Right cardiac atrium (tissue), 5 donors: ENCODE data around the gene TTC7B. TPM values are rescaled to one million over a fixed set of nuclear protein-coding genes. Genes with fewer than 3 reads are reported as not detected.

Source experiments
- ATAC-seq, 2 donors: fragments of 200-7000 bp; cut with Tn5 transposase; one replicate each; pipeline versions ENCODE4 v1.8.0 to v1.9.1; 2020; ENCODE audit warnings: moderate library complexity in 2 of 2, mild to moderate bottlenecking in 1 of 2
- DNase-seq, 3 donors: peaks; one replicate each; pipeline ENCODE4 v3.0.0-alpha.2; 2020
- H3K27ac ChIP-seq: one replicate; pipeline ENCODE4 v1.5.1; 2013; ENCODE audit warnings: mild to moderate bottlenecking, low read length, control low read depth, moderate library complexity
- H3K27me3 ChIP-seq: one replicate; pipeline ENCODE4 v1.6.1; 2013; ENCODE audit not compliant: control insufficient read depth, insufficient read depth
- H3K4me1 ChIP-seq: one replicate; pipeline ENCODE4 v1.6.1; 2013; ENCODE audit warnings: low read length; ENCODE audit not compliant: control insufficient read depth, insufficient read depth
- H3K4me3 ChIP-seq: one replicate; pipeline ENCODE4 v1.5.1; 2013; ENCODE audit warnings: low read length, control low read depth
- H3K9me3 ChIP-seq: one replicate; pipeline ENCODE4 v1.6.1; 2013; ENCODE audit warnings: low read length; ENCODE audit not compliant: control insufficient read depth
- WGBS: extraction: QIAGEN DNeasy Blood & Tissue Kit; methylation state at CpG from one replicate; pipeline ENCODE4 v1.1.7; 2013; 5-methylcytosine and 5-hydroxymethylcytosine counted together
- intact Hi-C, 4 donors: fragments of 100-400 bp; cut with DNase I; formaldehyde crosslinking; loops; one replicate each; pipeline versions ENCODE4 v1.11.0 to v1.14.0; 2022 to 2023
- polyA plus RNA-seq: library from polyadenylated mRNA; stranded (reverse); fragments of 200-250 nt; gene quantifications from one replicate; pipeline ENCODE4 v1.2.3, GENCODE V29; 2013
- total RNA-seq, 4 donors: library from RNA; stranded (reverse); fragmentation: NEBNext Ultra II Directional; extraction: Animal tissue kit (Norgen Biotek cat#: 25700); gene quantifications; one replicate each; pipeline ENCODE4 v1.2.1, GENCODE V29; 2021
- donor health status: healthy with polysubstance abuse.
- donor health status: DM: no; HTN: yes; CAD: no.
- donor health status: DM: no; HTN: no; CAD: no.
- donor health status: DM: no; HTN: yes; CAD: no; lungs with severe emphysema.
- donor health status: DM: yes; HTN: yes; CAD: no.

TTC7B gene
- total and polyA plus RNA-seq, 5 donors: 38.1 to 88.7 (median 82.8) TPM

DNA sequence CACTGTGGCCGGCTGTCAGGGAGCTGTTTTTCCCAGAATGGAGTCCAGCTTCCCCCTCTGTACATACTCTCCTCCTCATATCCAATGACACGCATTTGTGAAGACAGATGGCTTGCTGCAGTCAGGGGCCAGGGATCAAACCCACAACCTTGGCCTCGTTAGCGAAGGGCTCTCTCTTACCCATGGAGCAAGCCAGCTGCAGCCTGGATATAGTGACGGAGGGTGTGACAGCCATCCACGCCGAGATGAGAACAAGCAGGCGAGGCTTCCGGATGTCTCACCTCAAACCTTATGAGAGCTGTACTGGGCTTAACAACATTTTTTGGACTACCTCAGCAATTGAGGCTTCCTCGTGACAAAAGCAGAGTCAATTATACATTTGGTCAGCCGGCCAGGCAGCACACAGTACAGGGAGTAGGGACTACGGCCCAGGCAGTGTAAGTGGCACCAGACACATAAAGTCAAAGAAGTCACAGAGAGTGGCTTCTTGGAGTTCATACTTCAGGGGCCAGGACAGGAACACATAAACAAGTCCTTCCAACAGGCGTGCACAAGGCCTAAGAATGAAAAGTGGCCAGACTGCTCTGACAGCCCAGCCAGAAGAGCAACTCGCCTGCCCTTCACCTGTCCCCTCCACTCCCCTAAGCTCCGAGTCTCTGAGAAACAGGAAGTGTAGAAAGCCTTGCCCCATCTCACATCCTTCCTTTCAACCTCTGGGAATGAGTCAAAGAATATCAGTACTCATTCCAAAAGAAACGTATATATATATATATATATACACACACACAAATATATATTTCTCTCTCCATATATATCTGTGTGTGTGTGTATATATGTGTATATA, 115.1 kb downstream of the TTC7B start:
- intact Hi-C loops: no loop called here
- WGBS: 66% methylated on average over 16 of the region's 16 CpGs
- peak in 1 of 2 donors; percentile 2 for ATAC-seq

DNA sequence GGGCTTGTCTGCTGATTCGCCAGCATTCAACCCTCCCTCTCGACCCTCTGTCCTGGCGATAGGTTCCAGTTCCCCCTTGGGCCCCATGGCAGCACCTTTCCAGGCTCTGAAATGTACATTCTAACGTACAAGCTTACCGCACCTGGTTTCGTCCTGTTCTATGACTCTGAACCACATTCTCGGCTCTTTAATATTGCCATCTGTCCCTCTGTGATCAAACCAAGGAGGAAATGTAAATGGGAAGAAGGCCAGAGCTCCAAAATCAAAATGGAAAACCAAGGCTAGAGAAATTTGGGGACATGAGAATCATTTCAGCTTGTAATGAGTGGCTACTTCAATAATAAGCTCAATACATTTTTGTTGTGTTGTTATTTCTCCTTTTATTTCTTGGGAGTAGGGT, 117.2 kb downstream of the TTC7B start:
- H3K27ac ChIP-seq: peak overlapping the region; percentile 84
- intact Hi-C loops: loop anchor here in 3 of 4 donors (5.0 to 10.0 kb wide), 3 partner anchors 294 to 397 kb away; no protein-coding TSS in a partner anchor
- H3K4me1 ChIP-seq: peaks cover 7% of the 10 kb centered on the region
- 70% methylated on average over 7 of the region's 7 CpGs for WGBS
- ATAC-seq: no peak
- H3K4me3 ChIP-seq: no peak overlapping the region
- no peak for DNase-seq
- no peaks in the 10 kb centered on the region for H3K27me3 ChIP-seq
- H3K9me3 ChIP-seq: no peaks in the 10 kb centered on the region

More for the DNA sequence above, 115.1 kb downstream of the TTC7B start:
- no peak overlapping the region for H3K4me3 ChIP-seq
- no peaks in the 10 kb centered on the region for H3K27me3 ChIP-seq
- peak overlapping the region; percentile 19 for H3K27ac ChIP-seq
- H3K9me3 ChIP-seq: no peaks in the 10 kb centered on the region
- no peak for DNase-seq
- H3K4me1 ChIP-seq: peaks cover 7% of the 10 kb centered on the region

GRCh38 chr14:90698379-90698869, 117.8 kb downstream of the TTC7B start:
- H3K4me3 ChIP-seq: no peak overlapping the region
- no peaks in the 10 kb centered on the region for H3K27me3 ChIP-seq
- ATAC-seq (peak; percentile 71 to 77), DNase-seq (peak; percentile 81 to 90 (median 88))
- no peaks in the 10 kb centered on the region for H3K9me3 ChIP-seq
- H3K27ac ChIP-seq: peak overlapping the region; percentile 84
- intact Hi-C loops: loop anchor here in 3 of 4 donors (5.0 to 10.0 kb wide), 3 partner anchors 294 to 396 kb away; no protein-coding TSS in a partner anchor
- H3K4me1 ChIP-seq: peaks cover 3% of the 10 kb centered on the region
- 12% methylated on average over 7 of the region's 7 CpGs for WGBS

DNA sequence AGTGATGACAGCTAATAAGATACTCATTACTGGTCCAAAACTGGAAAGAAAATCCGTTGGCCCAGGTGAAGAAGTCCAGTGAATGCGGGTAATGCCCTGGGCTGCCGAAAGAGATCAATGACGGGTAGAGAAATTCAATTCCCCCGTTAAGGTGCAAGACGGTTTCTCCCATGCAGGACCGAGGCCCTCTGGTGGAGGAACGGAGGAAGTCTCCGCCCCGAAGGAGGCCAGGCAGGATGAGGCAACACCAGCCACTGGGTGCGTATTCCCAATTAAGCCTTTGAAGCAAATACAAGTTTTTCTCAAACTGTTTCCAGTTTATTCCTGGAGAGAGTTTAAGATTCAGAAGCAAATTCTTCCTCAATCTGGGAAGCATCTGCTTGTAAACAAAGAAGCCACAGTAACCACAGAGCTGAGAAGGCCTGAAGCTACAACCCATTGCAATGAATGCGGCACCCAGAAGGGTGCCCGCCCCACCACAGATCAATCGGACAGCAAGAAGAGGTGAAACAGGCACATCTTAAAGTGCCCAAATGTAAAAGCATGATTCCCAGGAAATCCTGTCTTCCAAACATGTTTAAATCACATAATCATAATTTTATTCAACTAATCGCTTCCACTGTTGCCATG, 118.5 kb downstream of the TTC7B start:
- intact Hi-C loops: loop anchor here (1.0 to 10.0 kb wide), 4 partner anchors 293 to 395 kb away; no protein-coding TSS in a partner anchor
- ATAC-seq (peak; percentile 92 to 94), DNase-seq (peak; percentile 84 to 92 (median 92))
- Histone ChIP-seq H3K9me3 (no peaks in the 10 kb centered on the region), H3K4me1 (peaks cover 4% of the 10 kb centered on the region), H3K4me3 (no peak overlapping the region), H3K27ac (peak overlapping the region; percentile 13), H3K27me3 (no peaks in the 10 kb centered on the region)
- 18% methylated on average over 15 of the region's 15 CpGs for WGBS

GRCh38 chr14:90697132-90697531, 119.1 kb downstream of the TTC7B start:
- ATAC-seq (peak in 1 of 2 donors; percentile 29), DNase-seq (no peak)
- H3K4me3 ChIP-seq: no peak overlapping the region
- intact Hi-C loops: loop anchor here (1.0 to 10.0 kb wide), 4 partner anchors 292 to 395 kb away; no protein-coding TSS in a partner anchor
- H3K27me3 ChIP-seq: no peaks in the 10 kb centered on the region
- peaks cover 4% of the 10 kb centered on the region for H3K4me1 ChIP-seq
- H3K27ac ChIP-seq: peak overlapping the region; percentile 3
- no peaks in the 10 kb centered on the region for H3K9me3 ChIP-seq
- 28% methylated on average over 2 of the region's 2 CpGs for WGBS

DNA sequence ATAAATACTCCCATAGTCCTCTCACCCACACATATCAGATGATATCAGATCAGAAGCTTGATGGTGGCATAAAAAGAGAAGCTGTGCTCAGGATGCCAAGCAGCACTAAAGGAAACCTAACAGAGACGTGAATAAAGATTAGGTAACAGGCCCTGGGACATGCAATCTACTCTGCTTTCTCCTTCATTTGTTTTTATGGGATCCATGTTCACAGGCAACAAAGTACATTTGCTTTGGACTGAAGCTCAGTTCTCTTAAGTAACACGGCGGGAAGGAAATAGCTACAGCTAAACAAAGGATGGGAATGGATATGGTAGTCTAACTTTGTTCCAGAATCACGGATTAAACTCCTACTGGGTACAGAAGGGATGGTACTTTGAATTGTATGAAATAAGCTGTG, 119.5 kb downstream of the TTC7B start:
- DNase-seq (no peak), ATAC-seq (peak; percentile 10 to 40)
- Histone ChIP-seq H3K27me3 (no peaks in the 10 kb centered on the region), H3K27ac (peak overlapping the region; percentile 3), H3K4me3 (no peak overlapping the region), H3K9me3 (no peaks in the 10 kb centered on the region), H3K4me1 (peaks cover 4% of the 10 kb centered on the region)
- intact Hi-C loops: loop anchor here (1.0 to 10.0 kb wide), 4 partner anchors 292 to 394 kb away; no protein-coding TSS in a partner anchor
- WGBS: 36% methylated on average over 4 of the region's 4 CpGs

DNA sequence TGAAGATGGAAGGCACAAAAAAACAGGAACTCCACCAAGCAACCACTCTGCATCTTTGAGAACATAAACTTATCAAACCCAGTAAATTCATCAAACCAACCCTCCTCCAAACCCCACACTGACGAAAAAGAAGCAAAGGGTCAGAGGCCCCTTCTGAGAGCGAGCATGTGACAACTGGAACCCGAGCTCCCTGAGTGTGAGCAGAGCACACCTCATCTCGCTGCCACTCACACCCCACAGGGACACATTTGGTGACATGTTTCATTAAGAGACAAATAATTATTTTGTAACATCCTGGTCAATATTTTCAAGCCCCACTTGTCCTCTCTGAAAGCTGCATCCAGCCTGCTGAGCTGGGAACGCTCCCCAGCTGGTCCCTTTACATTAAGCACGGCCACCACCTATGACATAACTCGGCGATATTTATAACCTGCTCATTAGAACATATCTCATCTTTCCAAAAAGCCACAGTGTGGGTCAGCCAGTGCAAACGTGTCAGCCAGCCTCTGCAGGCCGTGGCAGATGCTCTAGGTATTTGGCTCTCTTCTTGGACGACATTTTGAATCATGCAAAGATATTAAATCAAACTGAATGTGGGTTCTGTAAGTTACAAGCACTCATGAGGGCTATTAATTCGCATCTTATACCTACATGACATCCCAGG, 120.1 kb downstream of the TTC7B start:
- DNase-seq: no peak
- intact Hi-C loops: loop anchor here in 3 of 4 donors (5.0 to 10.0 kb wide), 3 partner anchors 291 to 394 kb away; no protein-coding TSS in a partner anchor
- ATAC-seq: no peak
- whole genome bisulfite sequencing: 63% methylated on average over 12 of the region's 12 CpGs
- H3K4me3 ChIP-seq: no peak overlapping the region
- no peaks in the 10 kb centered on the region for H3K9me3 ChIP-seq
- H3K4me1 ChIP-seq: peaks cover 4% of the 10 kb centered on the region
- H3K27ac ChIP-seq: peak overlapping the region; percentile 25
- no peaks in the 10 kb centered on the region for H3K27me3 ChIP-seq

- ATAC-seq: no peak
- Histone ChIP-seq H3K4me1 (peaks cover 2% of the 10 kb centered on the region), H3K4me3 (no peak overlapping the region), H3K27ac (no peak overlapping the region), H3K27me3 (no peaks in the 10 kb centered on the region), H3K9me3 (no peaks in the 10 kb centered on the region)
- 82% methylated on average over 3 of the region's 3 CpGs for WGBS
- DNase-seq: no peak
- intact Hi-C loops: loop anchor here in 1 of 4 donors (10.0 kb wide), 1 partner anchor 289 kb away; no protein-coding TSS in a partner anchor
Measured at GRCh38 chr14:90693413-90693812, 122.8 kb downstream of the TTC7B start.

- 84% methylated on average over 1 of the region's 1 CpG for WGBS
- no peak for DNase-seq
- Histone ChIP-seq H3K27me3 (no peaks in the 10 kb centered on the region), H3K27ac (no peak overlapping the region), H3K9me3 (no peaks in the 10 kb centered on the region), H3K4me1 (peaks cover 2% of the 10 kb centered on the region), H3K4me3 (no peak overlapping the region)
- intact Hi-C loops: loop anchor here in 1 of 4 donors (10.0 kb wide), 1 partner anchor 288 kb away; no protein-coding TSS in a partner anchor
- ATAC-seq: no peak
Measured at GRCh38 chr14:90692826-90693225, 123.4 kb downstream of the TTC7B start.

DNA sequence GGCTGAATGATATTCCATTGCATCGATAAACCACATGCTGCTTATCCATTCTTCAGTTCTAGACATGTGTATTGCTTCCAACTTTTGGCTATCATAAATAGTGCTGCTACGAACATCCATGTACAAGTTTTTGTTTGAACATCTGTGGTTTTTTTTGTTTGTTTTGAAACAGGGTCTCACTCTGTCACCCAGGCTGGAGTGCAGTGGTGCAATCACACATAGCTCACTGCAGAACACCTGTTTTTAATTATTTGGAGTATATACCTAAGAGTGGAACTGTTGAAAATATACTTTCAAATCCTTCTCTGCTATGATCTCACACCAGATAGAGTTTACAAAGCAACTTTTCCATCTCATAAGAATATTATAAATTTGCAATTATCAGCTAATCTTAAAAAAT, 124.2 kb downstream of the TTC7B start:
- Histone ChIP-seq H3K4me3 (no peak overlapping the region), H3K27me3 (no peaks in the 10 kb centered on the region), H3K27ac (no peak overlapping the region), H3K9me3 (no peaks in the 10 kb centered on the region), H3K4me1 (peaks cover 2% of the 10 kb centered on the region)
- DNase-seq (no peak), ATAC-seq (no peak)
- intact Hi-C loops: loop anchor here in 1 of 4 donors (10.0 kb wide), 1 partner anchor 287 kb away; no protein-coding TSS in a partner anchor
- WGBS: 86% methylated on average over 2 of the region's 2 CpGs
